GM12878 (cell line): ENCODE data around the gene C1QTNF1. TPM values are rescaled to one million over a fixed set of nuclear protein-coding genes. Genes with fewer than 3 reads are reported as not detected.

Experiments
- ATAC-seq: fragments of 200-7000 bp; cut with Tn5 transposase; 3 replicates; pipeline ENCODE4 v1.9.1; 2020; ENCODE audit warnings: mild to moderate bottlenecking, moderate library complexity
- BruUV-seq: library from RNA; stranded (reverse); fragments of 400-500 nt; replicated peaks from 2 replicates; lab custom pipeline; 2021; lab: Mats Ljungman, UMichigan
- CTCF ChIA-PET: fragments of 300-600 bp; sonication (Branson Sonifier 250); formaldehyde crosslinking; extraction: SDS; loops from one replicate; lab custom pipeline; 2021; ENCODE audit warnings: inconsistent platforms; lab: Yijun Ruan, JAX
- POLR2A ChIA-PET: fragments of 350-600 bp; formaldehyde crosslinking; extraction: SDS; loops from one replicate; lab custom pipeline; 2021; ENCODE audit warnings: inconsistent platforms; lab: Charles Lee
- RAD21 ChIA-PET: fragments of 300-600 bp; sonication (Branson Sonifier 250); formaldehyde crosslinking; loops from one replicate; lab custom pipeline; 2023; ENCODE audit warnings: antibody characterized with exemption; ENCODE audit not compliant: unreplicated experiment; lab: Charles Lee
- SMC1A ChIA-PET: fragments of 300-600 bp; sonication (Branson Sonifier 250); formaldehyde crosslinking; loops from one replicate; lab custom pipeline; 2023; ENCODE audit not compliant: unreplicated experiment, uncharacterized antibody; lab: Charles Lee
- DNase-seq: peaks from one replicate; pipeline ENCODE4 v3.0.0-alpha.2; 2011; ENCODE audit warnings: low read depth, low spot score
- FAIRE-seq: peaks from 3 replicates; lab custom pipeline; 2011; peaks lifted over from hg19 to GRCh38; lab: Jason Lieb, UNC
- H2AFZ ChIP-seq: 2 replicates; pipeline ENCODE4 v1.6.0; 2011; ENCODE audit warnings: low read depth, low read length, control low read depth; ENCODE audit not compliant: control insufficient read depth
- H3K27ac ChIP-seq: 2 replicates; pipeline ENCODE4 v1.5.1; 2011; ENCODE audit warnings: control low read depth; ENCODE audit not compliant: control insufficient read depth, insufficient read depth
- H3K27me3 ChIP-seq, 2 experiments: replicated peaks in 1 of 2; 2 replicates each; pipeline versions ENCODE4 v1.6.0 to v1.6.1; 2011; ENCODE audit warnings: low read length in 1 of 2; ENCODE audit not compliant: control insufficient read depth in 2 of 2, insufficient read depth in 2 of 2
- H3K36me3 ChIP-seq, 2 experiments: 2 replicates each; pipeline ENCODE4 v1.5.1; 2011; ENCODE audit warnings: low read length in 1 of 2; ENCODE audit not compliant: control insufficient read depth in 2 of 2, insufficient read depth in 2 of 2
- H3K4me1 ChIP-seq: 2 replicates; pipeline ENCODE4 v1.6.1; 2011; ENCODE audit warnings: mild to moderate bottlenecking, low read length, moderate library complexity, mixed read lengths; ENCODE audit not compliant: control insufficient read depth, insufficient read depth
- H3K4me2 ChIP-seq: 2 replicates; pipeline ENCODE4 v1.6.0; 2011; ENCODE audit warnings: control low read depth; ENCODE audit not compliant: control insufficient read depth, insufficient read depth
- H3K4me3 ChIP-seq: fragments of 200-600 bp; sonication (generic); 2 replicates; pipeline ENCODE4 v1.5.1; 2016
- H3K79me2 ChIP-seq: 2 replicates; pipeline ENCODE4 v1.6.0; 2011; ENCODE audit warnings: low read length; ENCODE audit not compliant: control insufficient read depth, insufficient read depth
- H3K9ac ChIP-seq: 2 replicates; pipeline ENCODE4 v1.8.0; 2011; ENCODE audit warnings: low read length, control low read depth, mixed read lengths; ENCODE audit not compliant: control insufficient read depth, insufficient read depth
- H3K9me3 ChIP-seq: replicated peaks from 3 replicates; pipeline ENCODE4 v1.5.1; 2011; ENCODE audit warnings: mild to moderate bottlenecking, low read length; ENCODE audit not compliant: control insufficient read depth, insufficient read depth
- H4K20me1 ChIP-seq: 2 replicates; pipeline ENCODE4 v1.6.0; 2011; ENCODE audit not compliant: control insufficient read depth, insufficient read depth
- BRCA1 ChIP-seq: IDR thresholded peaks from 2 replicates; pipeline ENCODE4 v1.6.1; 2011; ENCODE audit warnings: low read depth, low read length, improper control_type of control experiment
- CEBPB ChIP-seq, 2 experiments: fragments of 150-350 bp in 1 of 2; IDR thresholded peaks; 2 replicates each; pipeline ENCODE4 v1.6.1; 2012 to 2014; ENCODE audit warnings: low read depth in 2 of 2, low read length in 2 of 2, borderline replicate concordance in 1 of 2, inconsistent platforms in 1 of 2
- CHD4 ChIP-seq: fragments of 200-600 bp; sonication (generic); IDR thresholded peaks from 2 replicates; pipeline ENCODE4 v1.6.1; 2016; ENCODE audit warnings: mild to moderate bottlenecking
- NR2C2 ChIP-seq: IDR thresholded peaks from 2 replicates; pipeline ENCODE4 v1.6.1; 2011; ENCODE audit warnings: borderline replicate concordance, low read depth; ENCODE audit not compliant: control insufficient read depth, insufficient read length
- PBX3 ChIP-seq: IDR thresholded peaks from 2 replicates; pipeline ENCODE4 v1.6.1; 2011; ENCODE audit warnings: mild to moderate bottlenecking, low read depth, low read length, moderate library complexity; ENCODE audit not compliant: insufficient replicate concordance
- RELB ChIP-seq: fragments of 450-650 bp; IDR thresholded peaks from 2 replicates; pipeline ENCODE4 v1.6.1; 2017; ENCODE audit warnings: low read depth, mild to moderate bottlenecking, moderate library complexity
- SMAD5 ChIP-seq: IDR thresholded peaks from 2 replicates; pipeline ENCODE4 v1.6.1; 2016; ENCODE audit warnings: antibody characterized with exemption, low read depth
- SPI1 ChIP-seq: IDR thresholded peaks from 2 replicates; pipeline ENCODE4 v1.6.1; 2011; ENCODE audit warnings: low read depth, mild to moderate bottlenecking, low read length, moderate library complexity, borderline replicate concordance; ENCODE audit not compliant: insufficient read depth
- STAT3 ChIP-seq: IDR thresholded peaks from 2 replicates; pipeline ENCODE4 v1.6.1; 2011; ENCODE audit warnings: low read depth, low read length, improper control_type of control experiment
- TAF1 ChIP-seq: IDR thresholded peaks from 2 replicates; pipeline ENCODE4 v1.6.1; 2011; ENCODE audit warnings: mild to moderate bottlenecking, low read depth, low read length, borderline replicate concordance
- YY1 ChIP-seq: IDR thresholded peaks from 2 replicates; pipeline ENCODE4 v1.6.1; 2011; ENCODE audit warnings: low read depth, mild to moderate bottlenecking, low read length
- ZNF217 ChIP-seq: fragments of 450-650 bp; IDR thresholded peaks from 2 replicates; pipeline ENCODE4 v1.6.1; 2017; ENCODE audit warnings: antibody characterized with exemption, mild to moderate bottlenecking
- WGBS: methylation state at CpG from one replicate; pipeline ENCODE4 v1.1.6; 2016; ENCODE audit warnings: low lambda C conversion rate; ENCODE audit not compliant: insufficient replicate concordance, insufficient coverage; ENCODE audit errors: missing lambda C conversion rate; 5-methylcytosine and 5-hydroxymethylcytosine counted together
- in situ Hi-C: fragments of 300-500 bp; cut with MboI; formaldehyde crosslinking; loops from 9 replicates; pipeline ENCODE4 v1.14.3; 2018; ENCODE audit warnings: mixed read lengths
- intact Hi-C: fragments of 100-400 bp; cut with micrococcal nuclease; formaldehyde crosslinking; loops from one replicate; pipeline ENCODE4 v1.14.2; 2022; ENCODE audit not compliant: unreplicated experiment
- polyA plus RNA-seq, 11 experiments: library from polyadenylated mRNA; depleted of rRNA in 4 of 11; unstranded in 6 of 11; stranded (reverse) in 5 of 11; fragments of >200 nt; fragmentation: Nextera tagmentation in 4 of 11; fragmentation: Illumina TruSeq in 1 of 11; extraction: Ambion mirVana in 4 of 11; extraction: Trizol in 1 of 11; gene quantifications; 1 replicate in 1 of 11; 2 replicates in 10 of 11; pipeline versions ENCODE4 v1.2.1 to v1.2.3, GENCODE V29; 2011 to 2016; ENCODE audit warnings: inconsistent platforms in 2 of 11, missing spikeins in 2 of 11, low read depth in 1 of 11
- total RNA-seq, 4 experiments: library from RNA; depleted of rRNA in 3 of 4; stranded (reverse); fragments of >200 nt in 3 of 4; fragmentation: Illumina TruSeq in 1 of 4; extraction: Trizol in 1 of 4; gene quantifications; 2 replicates each; pipeline versions ENCODE4 v1.2.1 to v1.2.3, GENCODE V29; 2013 to 2021
- TF ChIP-seq, protein P1 (sequence below): IDR thresholded peaks from 2 replicates; pipeline ENCODE4 v1.6.1; 2012; ENCODE audit warnings: low read depth, low read length, improper control_type of control experiment

C1QTNF1 gene
- total and polyA plus RNA-seq, 10 of the 15 experiments (the other 5 are each of a cell fraction or from before 2014, with no cell fraction given): 0.05 to 1.1 (median 0.15) TPM; not detected in 4

DNA sequence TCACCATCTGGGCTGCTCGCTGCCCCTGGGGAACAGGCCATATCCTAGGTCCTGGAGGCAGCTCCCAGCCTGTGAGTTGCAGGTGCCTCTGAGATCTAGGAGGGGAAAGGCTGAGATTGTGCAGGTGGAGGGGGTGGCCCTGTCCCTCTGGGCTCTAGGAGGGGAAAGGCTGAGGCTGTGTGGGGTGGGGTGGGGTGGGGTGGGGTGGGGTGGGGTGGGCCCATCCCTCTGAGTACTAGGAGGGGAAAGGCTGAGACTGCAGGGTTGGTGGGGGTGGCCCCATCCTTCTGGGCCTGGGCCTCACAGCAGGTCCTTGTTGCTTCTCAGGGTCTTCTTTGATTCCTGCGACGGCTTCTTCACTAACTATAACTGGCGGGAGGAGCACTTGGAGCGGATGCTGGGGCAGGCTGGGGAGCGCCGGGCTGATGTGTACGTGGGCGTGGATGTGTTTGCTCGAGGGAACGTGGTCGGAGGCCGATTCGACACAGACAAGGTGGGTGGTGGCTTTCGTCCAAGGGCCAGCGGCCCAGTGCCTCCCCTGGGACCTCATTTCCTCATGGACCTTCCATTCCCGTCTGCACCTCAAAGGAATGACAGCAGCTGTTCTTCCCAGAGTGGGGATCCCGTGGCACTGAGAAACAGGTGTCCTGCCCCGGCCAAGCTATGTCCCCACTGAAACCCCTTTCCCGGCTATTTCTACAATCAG lies 57.8 kb downstream of the C1QTNF1 start:
- no peaks in the 10 kb centered on the region for H3K27me3 ChIP-seq
- no peak overlapping the region for H3K27ac ChIP-seq
- RAD21 ChIA-PET: interaction anchor here (1.0 to 1.6 kb wide), 2 partner anchors 36 to 310 kb away, joined by 3 to 4 read pairs; no protein-coding TSS in a partner anchor
- H3K79me2 ChIP-seq: no peaks in the 10 kb centered on the region
- TF ChIP-seq ZNF217 (no peak), YY1 (no peak), RELB (no peak), SMAD5 (no peak), TAF1 (no peak), PBX3 (no peak), BRCA1 (no peak), CEBPB (IDR thresholded peaks at IDR 0.05; ENCODE audit: borderline replicate concordance in 1 of 2, low read depth in 2 of 2, low read length in 2 of 2) (no peak), STAT3 (no peak), SPI1 (no peak), CHD4 (no peak), NR2C2 (no peak)
- TF ChIP-seq, protein P1, sequence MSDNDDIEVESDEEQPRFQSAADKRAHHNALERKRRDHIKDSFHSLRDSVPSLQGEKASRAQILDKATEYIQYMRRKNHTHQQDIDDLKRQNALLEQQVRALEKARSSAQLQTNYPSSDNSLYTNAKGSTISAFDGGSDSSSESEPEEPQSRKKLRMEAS: no peak
- H3K9ac ChIP-seq: no peak overlapping the region
- intact Hi-C loops: loop anchor here (2.0 kb wide), 1 partner anchor 35 kb away; no protein-coding TSS in a partner anchor
- H4K20me1 ChIP-seq: peaks cover 3% of the 10 kb centered on the region; the same call in 1 of the 2 replicates
- FAIRE-seq (no peak), DNase-seq (no peak), ATAC-seq (no peak)
- peaks cover 0 to 2% of the 10 kb centered on the region in 2 experiments; a peak in 3 of 4 replicates for H3K36me3 ChIP-seq
- no peak overlapping the region for H3K4me3 ChIP-seq
- BruUV-seq: no TSS peak
- POLR2A ChIA-PET: no interaction called here
- H3K4me2 ChIP-seq: no peak overlapping the region
- CTCF ChIA-PET: interaction anchor here (0.9 to 2.3 kb wide), 9 partner anchors 8 to 311 kb away, joined by 3 to 14 read pairs (median 5); partner anchors contain the start of gene ENGASE
- no peaks in the 10 kb centered on the region for H3K4me1 ChIP-seq
- no peaks in the 10 kb centered on the region for H3K9me3 ChIP-seq
- no peak overlapping the region for H2AFZ ChIP-seq
- SMC1A ChIA-PET: interaction anchor here (1.0 to 1.4 kb wide), 2 partner anchors 17 to 36 kb away, joined by 4 read pairs; no protein-coding TSS in a partner anchor
- in situ Hi-C loops: loop anchor here (5.0 kb wide), 1 partner anchor 311 kb away; no protein-coding TSS in a partner anchor
- WGBS: 68% methylated on average over 20 of the region's 20 CpGs
